HepG2 (cell line): ENCODE results near the gene TSSK3. TPM values are rescaled to one million over a fixed set of nuclear protein-coding genes. Genes with fewer than 3 reads are reported as not detected.

Experiments used
- ATAC-seq: fragments of 200-7000 bp; cut with Tn5 transposase; 3 replicates; pipeline ENCODE4 v1.9.1; 2020; ENCODE audit warnings: mild to moderate bottlenecking, moderate library complexity
- Bru-seq: library from RNA; stranded (reverse); fragments of 400-500 nt; gene quantifications from one replicate; lab custom pipeline; 2021; lab: Mats Ljungman, UMichigan
- BruChase-seq, 2 experiments: library from RNA; stranded (reverse); fragments of 400-500 nt; gene quantifications; one replicate each; lab custom pipeline; 2021; lab: Mats Ljungman, UMichigan
- BruUV-seq: library from RNA; stranded (reverse); fragments of 400-500 nt; replicated peaks from 2 replicates; lab custom pipeline; 2021; lab: Mats Ljungman, UMichigan
- CTCF ChIA-PET: fragments of 300-600 bp; formaldehyde crosslinking; extraction: SDS; loops from one replicate; lab custom pipeline; 2021; ENCODE audit warnings: low total read pairs, inconsistent platforms, low intra/inter-chr PET ratio; lab: Yijun Ruan, JAX
- POLR2A ChIA-PET: fragments of 350-600 bp; sonication (Branson Sonifier 250); formaldehyde crosslinking; loops from one replicate; lab custom pipeline; 2020; ENCODE audit warnings: antibody characterized with exemption, inconsistent platforms; lab: Yijun Ruan, JAX
- DNase-seq: peaks from one replicate; pipeline ENCODE4 v3.0.0-alpha.2; 2015; ENCODE audit warnings: low spot score
- FAIRE-seq: peaks from 3 replicates; lab custom pipeline; 2011; peaks lifted over from hg19 to GRCh38; lab: Jason Lieb, UNC
- H2AFZ ChIP-seq: one replicate; pipeline ENCODE4 v1.6.1; 2011; ENCODE audit warnings: low read length, inconsistent platforms
- H3K27ac ChIP-seq: fragments of 300-600 bp; 3 replicates; pipeline ENCODE4 v1.8.0; 2011; ENCODE audit warnings: mixed run types, mild to moderate bottlenecking, mixed read lengths, low read length, inconsistent platforms; ENCODE audit not compliant: insufficient read depth; ENCODE audit errors: extremely low read length
- H3K27me3 ChIP-seq, 2 experiments: fragments of 200-600 bp in 1 of 2; 2 replicates in 1 of 2; 3 replicates in 1 of 2; pipeline versions ENCODE4 v1.6.0 to v1.8.0; 2011; ENCODE audit warnings: low read length in 2 of 2, mild to moderate bottlenecking in 2 of 2, moderate library complexity in 2 of 2, inconsistent platforms in 1 of 2; ENCODE audit not compliant: insufficient read depth in 2 of 2, control insufficient read depth in 1 of 2
- H3K36me3 ChIP-seq, 2 experiments: fragments of 200-600 bp in 1 of 2; replicated peaks in 1 of 2; 2 replicates in 1 of 2; 3 replicates in 1 of 2; pipeline versions ENCODE4 v1.5.1 to v1.8.0; 2011; ENCODE audit warnings: low read length in 2 of 2, inconsistent platforms in 1 of 2; ENCODE audit not compliant: insufficient read depth in 2 of 2, control insufficient read depth in 1 of 2
- H3K4me1 ChIP-seq: 2 replicates; pipeline ENCODE4 v1.5.1; 2012; ENCODE audit warnings: low read length, inconsistent platforms; ENCODE audit not compliant: insufficient read depth
- H3K4me2 ChIP-seq: 2 replicates; pipeline ENCODE4 v1.6.0; 2011; ENCODE audit warnings: low read depth, low read length, inconsistent platforms
- H3K4me3 ChIP-seq, 3 experiments: fragments of 200-600 bp in 1 of 3; sonication (generic), shearing (Covaris generic) in 1 of 3; replicated peaks in 1 of 3; 2 replicates each; pipeline ENCODE4 v1.5.1; 2011 to 2016; ENCODE audit warnings: low read length in 3 of 3, inconsistent platforms in 2 of 3, low read depth in 2 of 3, mild to moderate bottlenecking in 2 of 3, control low read depth in 1 of 3, mixed read lengths in 1 of 3; ENCODE audit not compliant: insufficient read depth in 1 of 3
- H3K79me2 ChIP-seq: one replicate; pipeline ENCODE4 v1.6.1; 2011; ENCODE audit warnings: low read length, inconsistent platforms; ENCODE audit not compliant: insufficient read depth
- H3K9ac ChIP-seq: 2 replicates; pipeline ENCODE4 v1.6.0; 2011; ENCODE audit warnings: mild to moderate bottlenecking, low read depth, low read length, inconsistent platforms; ENCODE audit not compliant: insufficient read depth
- H3K9me3 ChIP-seq: 2 replicates; pipeline ENCODE4 v1.5.1; 2012; ENCODE audit warnings: mild to moderate bottlenecking, low read length
- H4K20me1 ChIP-seq: 2 replicates; pipeline ENCODE4 v1.6.0; 2011; ENCODE audit warnings: inconsistent platforms, mild to moderate bottlenecking, low read length, moderate library complexity; ENCODE audit not compliant: insufficient read depth
- HNRNPL ChIP-seq: fragments of 200-400 bp; formaldehyde crosslinking; IDR thresholded peaks from 2 replicates; pipeline ENCODE4 v1.6.1; 2017; ENCODE audit warnings: mild to moderate bottlenecking, low read depth, low read length
- MZF1 ChIP-seq: sonication (generic); formaldehyde crosslinking; IDR thresholded peaks from 2 replicates; pipeline ENCODE4 v1.8.1; 2023; ENCODE audit warnings: mild to moderate bottlenecking, missing genetic modification reagents, borderline replicate concordance
- WGBS: methylation state at CpG from one replicate; pipeline ENCODE4 v1.1.6; 2017; ENCODE audit warnings: low lambda C conversion rate; 5-methylcytosine and 5-hydroxymethylcytosine counted together
- in situ Hi-C: cut with HindIII; loops from 2 replicates; pipeline ENCODE4 v1.10.0; 2017; ENCODE audit warnings: low pct_unique_long_range_greater_than_20kb; ENCODE audit not compliant: extremely low pct_ligation_motif_present
- intact Hi-C: fragments of 100-400 bp; cut with micrococcal nuclease; formaldehyde crosslinking; loops from one replicate; pipeline ENCODE4 v1.10.0; 2022; ENCODE audit not compliant: unreplicated experiment
- long read RNA-seq, 2 experiments: library from RNA in 1 of 2; library from polyadenylated mRNA in 1 of 2; stranded (forward) in 1 of 2; unstranded in 1 of 2; transcript quantifications; one replicate each; pipeline ENCODE4 v2.0.0, GENCODE V29; 2019 to 2022
- polyA minus RNA-seq, 3 experiments: library from RNA; depleted of rRNA, polyadenylated mRNA; stranded (reverse); fragments of >200 nt; gene quantifications; 2 replicates each; pipeline ENCODE4 v1.2.3, GENCODE V29; 2011; ENCODE audit warnings: low replicate concordance in 1 of 3
- polyA plus RNA-seq, 8 experiments: library from polyadenylated mRNA; depleted of rRNA in 3 of 8; stranded (reverse) in 7 of 8; unstranded in 1 of 8; fragments of >200 nt; fragmentation: Illumina TruSeq in 4 of 8; extraction: Trizol in 4 of 8; gene quantifications; 2 replicates each; pipeline versions ENCODE4 v1.2.1 to v1.2.3, GENCODE V29; 2011 to 2016; ENCODE audit warnings: low read depth in 4 of 8, missing spikeins in 1 of 8, mixed read lengths in 1 of 8; ENCODE audit not compliant: insufficient read depth in 1 of 8
- total RNA-seq, 5 experiments: library from RNA; depleted of rRNA; stranded (reverse); fragments of >200 nt; fragmentation: Illumina TruSeq; extraction: Trizol; gene quantifications; 2 replicates each; pipeline ENCODE4 v1.2.3, GENCODE V29; 2016; ENCODE audit warnings: low read depth in 1 of 5

Gene TSSK3, protein sequence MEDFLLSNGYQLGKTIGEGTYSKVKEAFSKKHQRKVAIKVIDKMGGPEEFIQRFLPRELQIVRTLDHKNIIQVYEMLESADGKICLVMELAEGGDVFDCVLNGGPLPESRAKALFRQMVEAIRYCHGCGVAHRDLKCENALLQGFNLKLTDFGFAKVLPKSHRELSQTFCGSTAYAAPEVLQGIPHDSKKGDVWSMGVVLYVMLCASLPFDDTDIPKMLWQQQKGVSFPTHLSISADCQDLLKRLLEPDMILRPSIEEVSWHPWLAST
- total RNA-seq (2016; rRNA removed; fragmentation: Illumina TruSeq; extraction: Trizol): 0.62 and 1.0 TPM in 2 replicates
- not detected in 2 replicates for total RNA-seq (2016; cell fraction: cytosol; rRNA removed; fragmentation: Illumina TruSeq; extraction: Trizol; ENCODE audit: low read depth)
- 2.0 TPM in 1 of 2 replicates, not detected in the other for total RNA-seq (2016; cell fraction: insoluble cytoplasmic fraction; rRNA removed; fragmentation: Illumina TruSeq; extraction: Trizol)
- total RNA-seq (2016; cell fraction: membrane; rRNA removed; fragmentation: Illumina TruSeq; extraction: Trizol): 0.53 TPM in 1 of 2 replicates, not detected in the other
- 0.85 and 3.2 TPM in 2 replicates for total RNA-seq (2016; cell fraction: nucleus; rRNA removed; fragmentation: Illumina TruSeq; extraction: Trizol)
- polyA plus RNA-seq (2011; rRNA removed): 1.1 and 2.0 TPM in 2 replicates
- 0.31 and 0.35 TPM in 2 replicates for polyA plus RNA-seq (2011; cell fraction: cytosol; rRNA removed)
- 5.2 and 6.5 TPM in 2 replicates for polyA plus RNA-seq (2011; cell fraction: nucleus; rRNA removed)
- polyA plus RNA-seq (2012): 5.4 and 6.5 TPM in 2 replicates
- not detected in 2 replicates for polyA plus RNA-seq (2016; cell fraction: cytosol; fragmentation: Illumina TruSeq; extraction: Trizol; ENCODE audit: low read depth)
- polyA plus RNA-seq (2016; cell fraction: insoluble cytoplasmic fraction; fragmentation: Illumina TruSeq; extraction: Trizol; ENCODE audit: low read depth): 0.23 TPM in 1 of 2 replicates, not detected in the other
- 0.43 TPM in 1 of 2 replicates, not detected in the other for polyA plus RNA-seq (2016; cell fraction: membrane; fragmentation: Illumina TruSeq; extraction: Trizol; ENCODE audit: low read depth)
- polyA plus RNA-seq (2016; cell fraction: nucleus; fragmentation: Illumina TruSeq; extraction: Trizol; ENCODE audit: insufficient read depth, low read depth): 3.9 TPM in 2 replicates
- 1.1 and 2.7 TPM in 2 replicates for polyA minus RNA-seq (2011; rRNA and poly(A)+ RNA removed; ENCODE audit: low replicate concordance)
- polyA minus RNA-seq (2011; cell fraction: cytosol; rRNA and poly(A)+ RNA removed): not detected in 2 replicates
- polyA minus RNA-seq (2011; cell fraction: nucleus; rRNA and poly(A)+ RNA removed): 2.3 and 3.6 TPM in 2 replicates
- Bru-seq, nascent RNA: percentile 38 among the genes with signal in this experiment
- not detected for BruChase-seq, experiment 1, labeled RNA remaining after a 6-hour chase
- percentile 18 among the genes with signal in this experiment for BruChase-seq, experiment 2, labeled RNA remaining after a 2-hour chase
- long read RNA-seq, experiment 1: 0 reads
- long read RNA-seq, experiment 2, partial matches to known transcripts: 0 of 1 reads
- long read RNA-seq, experiment 2, other reads (novel, unspliced or antisense): 1 of 1 reads

DNA sequence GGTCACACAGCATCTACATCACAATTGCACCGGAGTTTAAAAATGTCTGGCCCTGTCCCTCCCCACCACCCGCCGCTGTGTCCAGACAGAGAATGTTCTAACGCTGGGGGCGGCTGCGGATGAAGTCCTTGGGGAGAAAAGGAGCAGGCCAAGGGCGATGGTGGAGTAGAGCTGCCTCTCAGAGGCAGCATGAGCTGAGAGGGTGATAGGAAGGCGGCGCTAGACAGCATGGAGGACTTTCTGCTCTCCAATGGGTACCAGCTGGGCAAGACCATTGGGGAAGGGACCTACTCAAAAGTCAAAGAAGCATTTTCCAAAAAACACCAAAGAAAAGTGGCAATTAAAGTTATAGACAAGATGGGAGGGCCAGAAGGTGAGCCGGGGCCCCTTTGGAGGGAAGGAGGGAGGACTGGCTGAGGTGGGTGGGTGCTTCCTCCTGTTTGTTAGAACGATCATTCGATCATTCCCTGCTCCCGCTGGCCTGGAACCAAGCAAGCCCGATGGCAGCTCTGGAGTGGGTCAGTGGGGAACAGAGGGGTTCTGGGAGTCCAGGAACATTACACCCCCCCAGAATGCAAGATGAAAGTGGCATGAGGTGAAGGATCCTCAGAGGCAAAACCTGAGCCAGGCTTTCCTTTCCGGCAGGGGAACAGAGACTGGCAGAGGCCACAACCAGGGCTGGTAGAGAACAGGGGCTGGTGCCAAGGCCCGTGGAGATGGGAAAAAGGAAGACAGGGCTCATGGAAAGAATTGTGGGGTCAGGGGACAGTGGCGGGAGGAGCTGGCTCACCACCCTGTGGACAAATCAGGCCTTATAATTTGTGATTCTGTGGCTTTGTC, at the start of gene TSSK3, which contains the start of gene FAM229A:
Gene TSSK3, plus strand, starts transcription at position 66 of the 840 bp plus-strand sequence. Its CDS starts 163 bp downstream, at position 229.
Gene FAM229A, minus strand, starts transcription at position 12 of the 840 bp plus-strand sequence. CDS start 394 bp downstream, outside the sequence.
- no peaks in the 10 kb centered on the region for H3K9me3 ChIP-seq
- ChIA-PET CTCF (no interaction called here), POLR2A (interaction anchor here (1.2 to 2.3 kb wide), 3 partner anchors 11 to 32 kb away, joined by 3 to 11 read pairs (median 4); partner anchors contain the start of gene BSDC1)
- in situ Hi-C loops (no loop called here), intact Hi-C loops (no loop called here)
- no TSS peak for BruUV-seq
- ATAC-seq (no peak), DNase-seq (no peak), FAIRE-seq (no peak)
- no peaks in the 10 kb centered on the region for H3K27me3 ChIP-seq
- TF ChIP-seq MZF1 (CRISPR knock-in tag): no peak
- 0 out of 2 replicates have a peak, but pooled peaks have one; percentile 13 for TF ChIP-seq HNRNPL
- 95% methylated on average over 17 of the region's 17 CpGs for WGBS
- no peak within 1 kb of the TSS for H2AFZ ChIP-seq
- no peak within 1 kb of the TSS for H3K9ac ChIP-seq
- H3K79me2 ChIP-seq: no peaks in the 10 kb centered on the region
- H4K20me1 ChIP-seq: no peaks in the 10 kb centered on the region
- H3K36me3 ChIP-seq: peaks cover 8 to 41% of the 10 kb centered on the region in 2 experiments
- no peak within 1 kb of the TSS for H3K4me3 ChIP-seq
- no peak within 1 kb of the TSS for H3K27ac ChIP-seq
- no peak within 1 kb of the TSS for H3K4me2 ChIP-seq
- peaks cover 17% of the 10 kb centered on the region for H3K4me1 ChIP-seq
